Neural progenitor cell (in vitro differentiated cells): ENCODE data around the gene ADAM23.

Experiments
- EZH2 ChIP-seq: fragments of 200-600 bp; sonication (generic); IDR thresholded peaks from 2 replicates; pipeline ENCODE4 v1.6.1; 2017; ENCODE audit warnings: antibody characterized with exemption, mild to moderate bottlenecking, moderate library complexity
- EZH2phosphoT487 ChIP-seq: fragments of 200-600 bp; sonication (generic); IDR thresholded peaks from 2 replicates; pipeline ENCODE4 v1.6.1; 2017; ENCODE audit warnings: antibody characterized with exemption
- TF ChIP-seq, protein P1 (sequence below): fragments of 200-600 bp; sonication (generic); IDR thresholded peaks from 2 replicates; pipeline ENCODE4 v1.5.1; 2017; ENCODE audit warnings: antibody characterized with exemption, mild to moderate bottlenecking

DNA sequence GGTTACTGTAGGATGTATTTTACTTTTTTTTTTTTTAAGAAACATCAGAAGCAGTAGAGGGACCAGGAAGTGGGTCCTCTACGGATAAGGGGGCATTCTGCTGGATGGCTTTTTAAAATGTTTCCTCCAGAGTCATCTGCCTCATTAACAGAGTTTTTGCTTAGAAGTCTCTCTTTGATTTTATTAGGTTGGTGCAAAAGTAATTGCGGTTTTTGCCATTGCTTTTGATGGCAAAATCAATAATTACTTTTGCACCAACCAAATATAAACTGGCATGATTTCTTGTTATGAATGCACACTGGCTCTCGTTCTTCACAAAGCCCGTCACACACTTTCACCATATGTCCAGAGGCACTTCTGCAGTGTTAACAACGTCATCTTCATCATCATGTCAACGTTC is 130.5 kb downstream of the ADAM23 start:
- TF ChIP-seq, protein P1, sequence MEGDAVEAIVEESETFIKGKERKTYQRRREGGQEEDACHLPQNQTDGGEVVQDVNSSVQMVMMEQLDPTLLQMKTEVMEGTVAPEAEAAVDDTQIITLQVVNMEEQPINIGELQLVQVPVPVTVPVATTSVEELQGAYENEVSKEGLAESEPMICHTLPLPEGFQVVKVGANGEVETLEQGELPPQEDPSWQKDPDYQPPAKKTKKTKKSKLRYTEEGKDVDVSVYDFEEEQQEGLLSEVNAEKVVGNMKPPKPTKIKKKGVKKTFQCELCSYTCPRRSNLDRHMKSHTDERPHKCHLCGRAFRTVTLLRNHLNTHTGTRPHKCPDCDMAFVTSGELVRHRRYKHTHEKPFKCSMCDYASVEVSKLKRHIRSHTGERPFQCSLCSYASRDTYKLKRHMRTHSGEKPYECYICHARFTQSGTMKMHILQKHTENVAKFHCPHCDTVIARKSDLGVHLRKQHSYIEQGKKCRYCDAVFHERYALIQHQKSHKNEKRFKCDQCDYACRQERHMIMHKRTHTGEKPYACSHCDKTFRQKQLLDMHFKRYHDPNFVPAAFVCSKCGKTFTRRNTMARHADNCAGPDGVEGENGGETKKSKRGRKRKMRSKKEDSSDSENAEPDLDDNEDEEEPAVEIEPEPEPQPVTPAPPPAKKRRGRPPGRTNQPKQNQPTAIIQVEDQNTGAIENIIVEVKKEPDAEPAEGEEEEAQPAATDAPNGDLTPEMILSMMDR = no peak
- TF ChIP-seq EZH2 (no peak), EZH2phosphoT487 (no peak)
